ENCODE measurements around the gene TPTE2.

Gene TPTE2

DNA sequence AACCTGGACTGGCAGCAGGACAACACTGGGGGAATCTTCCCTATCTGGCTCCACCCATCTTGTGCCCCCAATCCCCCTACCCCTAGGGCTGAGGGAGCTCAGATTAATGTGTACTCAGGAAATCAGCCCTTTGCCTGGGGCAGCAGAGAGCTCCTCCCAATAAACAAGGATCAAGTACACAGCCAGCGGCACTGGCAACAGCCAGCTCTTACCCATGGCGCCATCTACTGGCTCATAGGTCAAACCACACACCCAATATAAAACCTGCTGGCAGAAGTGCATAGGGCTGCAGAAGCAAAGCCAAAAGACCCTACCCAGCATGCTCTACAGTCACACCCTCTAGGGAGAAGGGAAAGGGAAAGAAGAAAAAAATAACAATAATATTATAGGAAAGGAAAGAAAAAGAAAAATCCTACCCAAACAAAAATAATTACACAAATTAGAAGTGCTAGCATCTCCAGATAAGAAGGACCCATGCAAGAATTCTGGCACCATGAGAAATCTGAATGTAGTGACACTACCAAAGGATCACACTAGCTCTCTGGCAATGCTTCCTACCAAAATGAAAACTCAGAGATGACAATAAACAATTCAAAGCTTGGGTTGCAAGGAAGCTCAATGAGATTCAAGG is 122.2 kb downstream of the TPTE2 start:
- TF ChIP-seq RAD21 (IDR thresholded peaks at IDR 0.05; ENCODE audit: low read depth), result peak; percentile 52

DNA sequence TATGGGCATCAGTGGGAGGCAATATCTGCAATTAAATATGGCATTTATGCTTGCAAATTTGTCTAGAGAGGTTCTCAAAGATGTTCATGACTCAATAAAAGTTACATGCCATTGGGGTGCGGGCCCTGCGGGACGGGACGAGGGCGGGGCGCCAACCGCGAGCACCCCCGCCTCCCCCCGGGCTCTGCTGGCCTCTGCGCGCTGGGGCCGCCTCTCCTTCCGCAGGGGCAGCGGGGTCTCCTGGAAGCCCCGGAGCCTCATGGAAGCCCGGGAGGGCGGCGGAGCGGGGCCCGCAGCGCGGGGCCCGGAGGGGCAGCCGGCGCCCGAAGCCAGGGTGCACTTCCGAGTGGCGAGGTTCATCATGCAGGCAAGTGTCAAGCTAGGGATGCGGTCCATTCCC is 179.2 kb downstream of the TPTE2 start:
- TF ChIP-seq RAD21 (IDR thresholded peaks at IDR 0.05; ENCODE audit: low read depth) (no peak), EGR1 (IDR thresholded peaks at IDR 0.05) (no peak), CREB1 (IDR thresholded peaks at IDR 0.05; ENCODE audit: low read depth) (no peak), FOXM1 (IDR thresholded peaks at IDR 0.05; ENCODE audit: borderline replicate concordance, low read depth) (no peak), ZBTB7A (IDR thresholded peaks at IDR 0.05; ENCODE audit: low read depth) (no peak), TEAD4 (IDR thresholded peaks at IDR 0.05) (no peak), CEBPB (IDR thresholded peaks at IDR 0.05) (no peak), TCF12 (IDR thresholded peaks at IDR 0.05; ENCODE audit: low read depth) (no peak), NFIC (IDR thresholded peaks at IDR 0.05) (no peak), YY1 (IDR thresholded peaks at IDR 0.05; ENCODE audit: low read depth) (no peak), EP300 (IDR thresholded peaks at IDR 0.05; ENCODE audit: borderline replicate concordance) (no peak), TAF1 (IDR thresholded peaks at IDR 0.05; ENCODE audit: low read depth) (no peak)
- TF ChIP-seq, protein P1, sequence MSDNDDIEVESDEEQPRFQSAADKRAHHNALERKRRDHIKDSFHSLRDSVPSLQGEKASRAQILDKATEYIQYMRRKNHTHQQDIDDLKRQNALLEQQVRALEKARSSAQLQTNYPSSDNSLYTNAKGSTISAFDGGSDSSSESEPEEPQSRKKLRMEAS (IDR thresholded peaks at IDR 0.05), result no peak
- TF ChIP-seq, protein P2, sequence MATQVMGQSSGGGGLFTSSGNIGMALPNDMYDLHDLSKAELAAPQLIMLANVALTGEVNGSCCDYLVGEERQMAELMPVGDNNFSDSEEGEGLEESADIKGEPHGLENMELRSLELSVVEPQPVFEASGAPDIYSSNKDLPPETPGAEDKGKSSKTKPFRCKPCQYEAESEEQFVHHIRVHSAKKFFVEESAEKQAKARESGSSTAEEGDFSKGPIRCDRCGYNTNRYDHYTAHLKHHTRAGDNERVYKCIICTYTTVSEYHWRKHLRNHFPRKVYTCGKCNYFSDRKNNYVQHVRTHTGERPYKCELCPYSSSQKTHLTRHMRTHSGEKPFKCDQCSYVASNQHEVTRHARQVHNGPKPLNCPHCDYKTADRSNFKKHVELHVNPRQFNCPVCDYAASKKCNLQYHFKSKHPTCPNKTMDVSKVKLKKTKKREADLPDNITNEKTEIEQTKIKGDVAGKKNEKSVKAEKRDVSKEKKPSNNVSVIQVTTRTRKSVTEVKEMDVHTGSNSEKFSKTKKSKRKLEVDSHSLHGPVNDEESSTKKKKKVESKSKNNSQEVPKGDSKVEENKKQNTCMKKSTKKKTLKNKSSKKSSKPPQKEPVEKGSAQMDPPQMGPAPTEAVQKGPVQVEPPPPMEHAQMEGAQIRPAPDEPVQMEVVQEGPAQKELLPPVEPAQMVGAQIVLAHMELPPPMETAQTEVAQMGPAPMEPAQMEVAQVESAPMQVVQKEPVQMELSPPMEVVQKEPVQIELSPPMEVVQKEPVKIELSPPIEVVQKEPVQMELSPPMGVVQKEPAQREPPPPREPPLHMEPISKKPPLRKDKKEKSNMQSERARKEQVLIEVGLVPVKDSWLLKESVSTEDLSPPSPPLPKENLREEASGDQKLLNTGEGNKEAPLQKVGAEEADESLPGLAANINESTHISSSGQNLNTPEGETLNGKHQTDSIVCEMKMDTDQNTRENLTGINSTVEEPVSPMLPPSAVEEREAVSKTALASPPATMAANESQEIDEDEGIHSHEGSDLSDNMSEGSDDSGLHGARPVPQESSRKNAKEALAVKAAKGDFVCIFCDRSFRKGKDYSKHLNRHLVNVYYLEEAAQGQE (IDR thresholded peaks at IDR 0.05; ENCODE audit: low read depth), result no peak
- TF ChIP-seq, protein P3, sequence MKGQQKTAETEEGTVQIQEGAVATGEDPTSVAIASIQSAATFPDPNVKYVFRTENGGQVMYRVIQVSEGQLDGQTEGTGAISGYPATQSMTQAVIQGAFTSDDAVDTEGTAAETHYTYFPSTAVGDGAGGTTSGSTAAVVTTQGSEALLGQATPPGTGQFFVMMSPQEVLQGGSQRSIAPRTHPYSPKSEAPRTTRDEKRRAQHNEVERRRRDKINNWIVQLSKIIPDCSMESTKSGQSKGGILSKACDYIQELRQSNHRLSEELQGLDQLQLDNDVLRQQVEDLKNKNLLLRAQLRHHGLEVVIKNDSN (IDR thresholded peaks at IDR 0.05), result no peak
